ENCODE measurements around the gene RPS8.
A peak's percentile ranks its signal among the peaks of the same experiment; 100 is the strongest.
"Not testable (repeated sequence)": the region's sequence is repeated elsewhere in the genome, so short reads cannot be mapped to it uniquely, and the experiment has no call there.

RPS8 gene

GRCh38 chr1:44783697-44784093 is 8.4 kb downstream of the RPS8 start:
- no peak for DNase-seq

GRCh38 chr1:44784094-44785028 is 9.0 kb downstream of the RPS8 start:
- DNase-seq, result no peak

GRCh38 chr1:44785029-44785380 is 9.7 kb downstream of the RPS8 start:
- DNase-seq, result no peak

GRCh38 chr1:44785501-44786137 is 10.3 kb downstream of the RPS8 start:
- no peak for DNase-seq

GRCh38 chr1:44786138-44786840 is 10.9 kb downstream of the RPS8 start:
- peak; percentile 52 for DNase-seq

- DNase-seq, result no peak
These were observed 11.6 kb downstream of the RPS8 start for GRCh38 chr1:44786841-44787426.

GRCh38 chr1:44787506-44787905 is 12.2 kb downstream of the RPS8 start:
- DNase-seq, result no peak

- no peak for DNase-seq
These were observed 12.9 kb downstream of the RPS8 start, which contains the start of gene BEST4 for GRCh38 chr1:44788120-44788860. Gene BEST4, minus strand, starts transcription at chr1:44788170. Its CDS starts 465 bp downstream, at chr1:44787705.

GRCh38 chr1:44790968-44791801 is 15.8 kb downstream of the RPS8 start:
- no peak for DNase-seq

- no peak for DNase-seq
These were observed 17.6 kb downstream of the RPS8 start for GRCh38 chr1:44792736-44793502.

GRCh38 chr1:44797886-44798285 is 22.5 kb downstream of the RPS8 start:
- not testable (repeated sequence) for DNase-seq

- no peak for DNase-seq
These were observed 23.4 kb downstream of the RPS8 start for GRCh38 chr1:44798481-44799365.

GRCh38 chr1:44799770-44800584 is 24.6 kb downstream of the RPS8 start, which contains the start of gene PLK3:
Gene PLK3, plus strand, starts transcription at chr1:44800377. Its CDS starts 87 bp downstream, at chr1:44800464.
- DNase-seq, result peak; percentile 98

GRCh38 chr1:44801491-44802305 is 26.4 kb downstream of the RPS8 start:
- no peak for DNase-seq

- DNase-seq, result no peak
These were observed 27.1 kb downstream of the RPS8 start for GRCh38 chr1:44802306-44803061.

- DNase-seq, result no peak
These were observed 27.6 kb downstream of the RPS8 start for GRCh38 chr1:44803062-44803311.
